GM19023 (cell line): ENCODE results near the gene ARFRP1.

Experiments
- ATAC-seq: cut with Tn5 transposase; IDR thresholded peaks from one replicate; pipeline ENCODE4 v1.9.1; 2021; ENCODE audit warnings: mild to moderate bottlenecking, moderate library complexity; ENCODE audit not compliant: unreplicated experiment

Gene ARFRP1

GRCh38 chr20:63703471-63703975, 4.3 kb downstream of the ARFRP1 start:
- no peak for ATAC-seq

GRCh38 chr20:63702751-63703470, 4.9 kb downstream of the ARFRP1 start:
- no peak for ATAC-seq

- no peak for ATAC-seq
Observed at GRCh38 chr20:63702036-63702665, 5.6 kb downstream of the ARFRP1 start.

- no peak for ATAC-seq
Observed at GRCh38 chr20:63701329-63702035, 6.3 kb downstream of the ARFRP1 start.

- ATAC-seq = no peak
Observed at GRCh38 chr20:63701051-63701328, 6.8 kb downstream of the ARFRP1 start.

- no peak for ATAC-seq
Observed at GRCh38 chr20:63700199-63701050, 7.4 kb downstream of the ARFRP1 start.

GRCh38 chr20:63699466-63700198, 8.1 kb downstream of the ARFRP1 start:
- no peak for ATAC-seq

- no peak for ATAC-seq
Observed at GRCh38 chr20:63698739-63699465, 8.9 kb downstream of the ARFRP1 start.

- no peak for ATAC-seq
Observed at GRCh38 chr20:63697868-63698545, 9.8 kb downstream of the ARFRP1 start.

- no peak for ATAC-seq
Observed at GRCh38 chr20:63697357-63697867, 10.4 kb downstream of the ARFRP1 start.

- no peak for ATAC-seq
Observed at GRCh38 chr20:63696628-63697356, 11.0 kb downstream of the ARFRP1 start, which contains the start of gene TNFRSF6B. Gene TNFRSF6B (plus strand): TSS chr20:63696652. CDS start chr20:63696768, 116 bp downstream.

- ATAC-seq = no peak
Observed at GRCh38 chr20:63696306-63696627, 11.5 kb downstream of the ARFRP1 start.

- no peak for ATAC-seq
Observed at GRCh38 chr20:63695424-63696305, 12.1 kb downstream of the ARFRP1 start.

- ATAC-seq = no peak
Observed at GRCh38 chr20:63694584-63695423, 13.0 kb downstream of the ARFRP1 start.

GRCh38 chr20:63693733-63694583, 13.8 kb downstream of the ARFRP1 start:
- no peak for ATAC-seq
